Keratinocyte (primary cell): ENCODE measurements around the gene LDAF1. TPM values are rescaled to one million over a fixed set of nuclear protein-coding genes. Genes with fewer than 3 reads are reported as not detected.

Experiments
- DNase-seq: peaks from one replicate; pipeline ENCODE4 v3.0.0-alpha.2; 2011; ENCODE audit warnings: low read depth, missing footprints, low spot score
- FAIRE-seq: peaks from 2 replicates; lab custom pipeline; 2011; peaks lifted over from hg19 to GRCh38; lab: Jason Lieb, UNC
- H2AFZ ChIP-seq: 2 replicates; pipeline ENCODE4 v1.6.0; 2012; ENCODE audit warnings: low read length, control low read depth, inconsistent platforms; ENCODE audit not compliant: control insufficient read depth
- H3K27ac ChIP-seq: 2 replicates; pipeline ENCODE4 v1.5.1; 2011; ENCODE audit warnings: low read length; ENCODE audit not compliant: control insufficient read depth, insufficient read depth
- H3K27me3 ChIP-seq: 3 replicates; pipeline ENCODE4 v1.6.0; 2011; ENCODE audit warnings: low read length; ENCODE audit not compliant: control insufficient read depth, insufficient read depth; ENCODE audit errors: extremely low read depth
- H3K36me3 ChIP-seq, 2 experiments: 2 replicates in 1 of 2; 3 replicates in 1 of 2; pipeline ENCODE4 v1.5.1; 2011; ENCODE audit warnings: low read length in 2 of 2, mild to moderate bottlenecking in 1 of 2; ENCODE audit not compliant: control insufficient read depth in 2 of 2, insufficient read depth in 2 of 2; ENCODE audit errors: extremely low read depth in 1 of 2
- H3K4me1 ChIP-seq: 3 replicates; pipeline ENCODE4 v1.5.1; 2011; ENCODE audit warnings: low read length; ENCODE audit not compliant: control insufficient read depth, insufficient read depth; ENCODE audit errors: extremely low read depth
- H3K4me2 ChIP-seq: 3 replicates; pipeline ENCODE4 v1.6.0; 2011; ENCODE audit warnings: low read depth, low read length; ENCODE audit not compliant: control insufficient read depth, insufficient read depth; ENCODE audit errors: extremely low read depth
- H3K4me3 ChIP-seq, 3 experiments: fragments of 200-600 bp in 1 of 3; sonication (generic) in 1 of 3; 2 replicates in 2 of 3; 3 replicates in 1 of 3; pipeline ENCODE4 v1.5.1; 2011 to 2016; ENCODE audit warnings: low read length in 3 of 3, mild to moderate bottlenecking in 3 of 3, control low read depth in 2 of 3, inconsistent platforms in 1 of 3, low read depth in 1 of 3, mixed read lengths in 1 of 3, mixed run types in 1 of 3, moderate library complexity in 1 of 3; ENCODE audit not compliant: control insufficient read depth in 2 of 3, insufficient read depth in 2 of 3; ENCODE audit errors: extremely low read depth in 1 of 3
- H3K79me2 ChIP-seq: 2 replicates; pipeline ENCODE4 v1.6.0; 2012; ENCODE audit warnings: low read length; ENCODE audit not compliant: control insufficient read depth, insufficient read depth
- H3K9ac ChIP-seq: 3 replicates; pipeline ENCODE4 v1.6.0; 2011; ENCODE audit warnings: low read length; ENCODE audit not compliant: control insufficient read depth, insufficient read depth; ENCODE audit errors: extremely low read depth
- H3K9me1 ChIP-seq: 3 replicates; pipeline ENCODE4 v1.6.0; 2011; ENCODE audit warnings: low read length; ENCODE audit not compliant: control insufficient read depth, insufficient read depth; ENCODE audit errors: extremely low read depth
- H3K9me3 ChIP-seq: 2 replicates; pipeline ENCODE4 v1.5.1; 2012; ENCODE audit warnings: low read depth, low read length; ENCODE audit not compliant: control insufficient read depth
- H4K20me1 ChIP-seq: 3 replicates; pipeline ENCODE4 v1.6.0; 2011; ENCODE audit warnings: low read length; ENCODE audit not compliant: control insufficient read depth, insufficient read depth; ENCODE audit errors: extremely low read depth
- CTCF ChIP-seq, 3 experiments: IDR thresholded peaks in 1 of 3; conservative IDR thresholded peaks in 1 of 3; optimal IDR thresholded peaks in 1 of 3; 2 replicates in 2 of 3; 3 replicates in 1 of 3; pipeline versions ENCODE3 to v1.5.1; 2011; ENCODE audit warnings: low read length in 3 of 3, mild to moderate bottlenecking in 3 of 3, moderate library complexity in 2 of 3, control low read depth in 1 of 3, inconsistent platforms in 1 of 3; ENCODE audit not compliant: insufficient read depth in 2 of 3; ENCODE audit errors: extremely low read depth in 1 of 3
- EZH2 ChIP-seq: IDR thresholded peaks from one replicate; pipeline ENCODE4 v1.6.1; 2012; ENCODE audit warnings: inconsistent platforms, mild to moderate bottlenecking, low read length, moderate library complexity
- dilution Hi-C: fragments of 300-500 bp; cut with MboI; formaldehyde crosslinking; loops from one replicate; pipeline ENCODE4 v1.7.0; 2020; ENCODE audit warnings: low sequenced_read_pairs; ENCODE audit not compliant: extremely low pct_ligation_motif_present
- polyA plus RNA-seq, 5 experiments: library from polyadenylated mRNA; depleted of rRNA in 3 of 5; stranded (reverse) in 3 of 5; stranded (forward) in 1 of 5; unstranded in 1 of 5; fragments of >200 nt; gene quantifications; 1 replicate in 1 of 5; 2 replicates in 3 of 5; 3 replicates in 1 of 5; pipeline versions ENCODE4 v1.2.1 to v1.2.3, GENCODE V29; 2011 to 2012; ENCODE audit warnings: missing spikeins in 2 of 5, low read depth in 1 of 5, low replicate concordance in 1 of 5

LDAF1 gene
- polyA plus RNA-seq, 1 donor (not counting 4 experiments of a cell fraction or from before 2014, with no cell fraction given): 45.4 TPM

DNA sequence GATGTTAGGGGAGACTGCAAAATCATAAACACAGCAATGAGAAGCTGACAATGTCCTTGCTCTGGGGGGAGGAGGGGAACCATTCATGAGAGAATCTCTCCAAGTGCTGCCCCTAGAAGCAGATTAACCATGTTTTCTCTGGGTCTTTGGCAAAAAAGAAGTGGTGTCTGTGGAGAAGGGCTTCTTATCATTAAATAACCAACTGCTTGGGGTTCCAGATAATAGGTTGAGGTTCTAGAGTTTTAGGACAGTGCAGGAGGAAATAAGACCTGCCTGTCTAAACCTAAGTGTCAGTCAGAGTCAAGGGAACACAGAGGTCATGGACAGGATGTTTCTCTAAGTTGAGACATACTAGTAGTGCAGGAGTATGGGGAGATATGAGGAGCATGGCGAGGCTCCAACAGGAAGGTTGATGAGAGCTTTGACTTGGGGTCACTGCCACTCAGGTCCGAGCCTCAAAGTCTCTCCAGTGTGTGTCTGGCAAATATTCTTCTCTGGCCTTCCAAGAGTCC, 69.9 kb downstream of the LDAF1 start:
- dilution Hi-C loops: no loop called here
- no peak for FAIRE-seq

More for the DNA sequence above, 69.9 kb downstream of the LDAF1 start:
- Histone ChIP-seq H2AFZ (no peak overlapping the region), H3K27me3 (peaks cover 7% of the 10 kb centered on the region), H3K4me3 (no peak overlapping the region), H3K4me2 (no peak overlapping the region), H3K9ac (no peak overlapping the region), H3K9me1 (no peaks in the 10 kb centered on the region), H3K4me1 (no peaks in the 10 kb centered on the region), H3K27ac (no peak overlapping the region), H3K36me3 (no peaks in the 10 kb centered on the region), H3K79me2 (no peaks in the 10 kb centered on the region), H4K20me1 (no peaks in the 10 kb centered on the region), H3K9me3 (no peaks in the 10 kb centered on the region)
- DNase-seq: no peak
- TF ChIP-seq EZH2 (no peak), CTCF (optimal IDR thresholded peaks at IDR 0.05 in 1 of 3, IDR thresholded peaks at IDR 0.05 in 1 of 3, conservative IDR thresholded peaks at IDR 0.05 in 1 of 3; ENCODE audit: extremely low read depth in 1 of 3, insufficient read depth in 2 of 3, low read length in 3 of 3) (no peak)

Other genes starting within 250 kb of the LDAF1 start
- gene DNAH3, start 7.8 kb upstream of the LDAF1 start, polyA plus RNA-seq: 1.00 to 1.4 TPM (median 1.2 TPM) in 3 replicates
- not detected in 3 replicates for gene ZP2, start 52.9 kb downstream of the LDAF1 start, polyA plus RNA-seq
- not detected in 3 replicates for gene ANKS4B, start 75.0 kb downstream of the LDAF1 start, polyA plus RNA-seq
- gene CRYM, start 119.6 kb downstream of the LDAF1 start, polyA plus RNA-seq: 0.10 to 0.18 TPM (median 0.17 TPM) in 3 replicates